Activated CD4-positive, alpha-beta T cell treated with anti-CD3 and anti-CD28 coated beads for 48 hours (primary cell): ENCODE data around the gene SLC50A1.

Experiments used
- DNase-seq: peaks from one replicate; pipeline ENCODE4 v3.0.0-alpha.2; 2020

SLC50A1 gene

DNA sequence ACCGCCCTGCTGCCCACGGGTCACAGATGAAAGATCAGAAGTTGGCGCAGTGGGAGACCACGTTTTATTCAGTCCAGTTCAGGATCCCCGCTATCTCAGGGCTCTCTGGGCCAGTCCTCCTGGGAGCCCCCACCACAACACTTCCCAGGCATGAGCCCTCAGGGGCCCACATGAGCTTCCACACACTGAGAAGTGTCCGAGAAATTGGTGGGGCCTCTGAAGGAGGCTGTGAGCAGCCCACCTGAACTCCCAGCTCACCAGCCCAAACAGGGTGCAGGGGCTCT lies 50.1 kb downstream of the SLC50A1 start:
- DNase-seq, result no peak

- DNase-seq, result no peak
These were observed 50.6 kb downstream of the SLC50A1 start for GRCh38 chr1:155186067-155186793.

GRCh38 chr1:155186794-155187455 lies 51.3 kb downstream of the SLC50A1 start:
- no peak for DNase-seq

- DNase-seq, result no peak
These were observed 51.8 kb downstream of the SLC50A1 start for GRCh38 chr1:155187456-155187891.

GRCh38 chr1:155188268-155188667 lies 52.6 kb downstream of the SLC50A1 start:
- DNase-seq, result no peak
